ENCODE results near the gene MUCL1. TPM values are rescaled to one million over a fixed set of nuclear protein-coding genes. Genes with fewer than 3 reads are reported as not detected.

Gene MUCL1
- total and polyA plus RNA-seq, 2 of the 8 experiments (the other 6 are each of a cell fraction or from before 2014, with no cell fraction given), result not detected

DNA sequence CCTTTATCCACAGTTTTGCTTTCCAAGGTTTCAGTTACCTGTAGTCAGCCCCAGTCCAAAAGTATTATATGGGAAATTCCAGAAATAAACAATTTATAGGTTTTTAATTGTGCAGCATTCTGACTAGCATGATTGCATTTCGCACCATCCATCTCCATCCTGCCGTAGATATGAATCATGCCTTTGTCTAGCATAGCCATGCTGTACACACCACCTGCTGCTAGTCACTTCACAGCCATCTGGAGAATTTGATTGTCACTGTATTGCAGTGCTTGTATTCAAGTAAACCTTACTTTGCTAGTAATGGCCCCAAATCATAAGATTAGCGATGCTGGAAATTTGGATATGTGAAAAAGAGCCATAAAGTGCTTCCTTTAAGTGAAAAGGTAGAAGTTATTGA, 36.0 kb downstream of the MUCL1 start:
- Histone ChIP-seq H3K4me3 (ENCODE audit: extremely low read depth in 1 of 4, insufficient read depth in 2 of 4, low read depth in 3 of 4, low read length in 4 of 4) (no peak overlapping the region), H3K79me2 (ENCODE audit: control insufficient read depth in 1 of 2, insufficient read depth in 2 of 2, low read length in 2 of 2) (no peaks in the 10 kb centered on the region), H3K4me2 (ENCODE audit: insufficient read depth in 1 of 2, low read depth in 2 of 2, low read length in 2 of 2) (no peak overlapping the region), H2BK120ac (replicated peaks; ENCODE audit: low read depth, low read length) (no peak overlapping the region), H3K9me3 (ENCODE audit: insufficient read depth in 2 of 2, low read depth in 1 of 2, low read length in 1 of 2) (no peaks in the 10 kb centered on the region), H2BK12ac (ENCODE audit: low read depth, low read length) (no peak overlapping the region), H3K56ac (replicated peaks; ENCODE audit: insufficient read length, low read depth, low read length) (no peak overlapping the region), H4K20me1 (replicated peaks in 1 of 2; ENCODE audit: control insufficient read depth in 1 of 2, insufficient read depth in 2 of 2, low read length in 2 of 2) (no peaks in the 10 kb centered on the region), H2BK5ac (ENCODE audit: low read depth, low read length) (no peak overlapping the region), H3K18ac (ENCODE audit: extremely low read depth, low read length) (no peak overlapping the region), H3K14ac (ENCODE audit: insufficient read length) (no peak overlapping the region), H3K23ac (ENCODE audit: insufficient read length) (no peak overlapping the region), H3K4me1 (replicated peaks in 1 of 4; ENCODE audit: control insufficient read depth in 3 of 4, insufficient read depth in 4 of 4, low read length in 3 of 4) (peaks cover 0 to 4% (median 1%) of the 10 kb centered on the region in 4 experiments; a peak in 2 of 7 replicates), H3K27ac (ENCODE audit: low read depth, low read length) (no peak overlapping the region), H4K8ac (ENCODE audit: extremely low read depth, insufficient read depth, low read length) (no peak overlapping the region), H3K79me1 (ENCODE audit: low read depth, low read length) (no peaks in the 10 kb centered on the region), H3K36me3 (ENCODE audit: control insufficient read depth in 2 of 4, insufficient read depth in 4 of 4, low read length in 3 of 4) (no peaks in the 10 kb centered on the region), H3K23me2 (ENCODE audit: low read depth, low read length) (peaks cover 4% of the 10 kb centered on the region; the same call in 1 of the 2 replicates), H4K5ac (ENCODE audit: insufficient read length, low read depth, low read length) (no peak overlapping the region), H2BK15ac (ENCODE audit: low read length) (no peak overlapping the region), H2BK20ac (ENCODE audit: low read length) (no peak overlapping the region), H3K27me3 (replicated peaks in 1 of 4; ENCODE audit: control insufficient read depth in 3 of 4, extremely low read depth in 1 of 4, insufficient read depth in 3 of 4, low read length in 3 of 4) (no peaks in the 10 kb centered on the region), H4K91ac (replicated peaks; ENCODE audit: insufficient read length, low read length) (no peak overlapping the region), H2AK5ac (ENCODE audit: low read depth, low read length) (no peak overlapping the region), H3K4ac (replicated peaks; ENCODE audit: insufficient read length, low read depth, low read length) (no peak overlapping the region), H2AFZ (ENCODE audit: low read length) (no peak overlapping the region), H3K9ac (replicated peaks in 1 of 4; ENCODE audit: extremely low read depth in 1 of 4, low read depth in 3 of 4, low read length in 3 of 4) (no peak overlapping the region)
- DNase-seq (ENCODE audit: low read depth in 1 of 2, low spot score in 2 of 2) (no peak), FAIRE-seq (no peak)
- POLR2A ChIA-PET (ENCODE audit: partially characterized antibody), result no interaction called here
- CTCF ChIA-PET (ENCODE audit: partially characterized antibody), result no interaction called here
- WGBS, 2 experiments (ENCODE audit: extremely low coverage in 1 of 2, insufficient coverage in 1 of 2, insufficient read length in 1 of 2, insufficient replicate concordance in 2 of 2, low coverage in 1 of 2, low lambda C conversion rate in 2 of 2, missing lambda C conversion rate in 1 of 2), result 93% methylated on average over 3 of the region's 3 CpGs; no CpG with 5 or more reads in 1 of the 2 experiments
- TF ChIP-seq RAD21 (IDR thresholded peaks at IDR 0.05 in 1 of 2, conservative IDR thresholded peaks at IDR 0.05 in 1 of 2; ENCODE audit: low read depth in 2 of 2, low read length in 2 of 2) (no peak), YY1 (IDR thresholded peaks at IDR 0.05; ENCODE audit: low read depth, low read length) (no peak), KDM1A (IDR thresholded peaks at IDR 0.05; ENCODE audit: borderline replicate concordance, low read length) (no peak), RBBP5 (IDR thresholded peaks at IDR 0.05; ENCODE audit: borderline replicate concordance, low read depth, low read length) (no peak), NANOG (IDR thresholded peaks at IDR 0.05; ENCODE audit: insufficient read depth, low read depth, low read length, poor library complexity, severe bottlenecking) (no peak), SUZ12 (IDR thresholded peaks at IDR 0.05; ENCODE audit: low read length) (no peak), RXRA (IDR thresholded peaks at IDR 0.05; ENCODE audit: insufficient read depth, low read depth, low read length) (no peak), ATF3 (IDR thresholded peaks at IDR 0.05; ENCODE audit: insufficient read depth, low read depth, low read length) (no peak), SAP30 (IDR thresholded peaks at IDR 0.05; ENCODE audit: insufficient read depth, insufficient replicate concordance, low read length) (no peak), JUN (IDR thresholded peaks at IDR 0.05; ENCODE audit: low read depth, low read length) (no peak), ATF2 (IDR thresholded peaks at IDR 0.05; ENCODE audit: low read length) (no peak)
